KOPT-K1 (cell line): ENCODE data around the gene GJA5.

ENCODE experiments used
- H3K27ac ChIP-seq: fragments of 200-600 bp; sonication (generic); 2 replicates; pipeline ENCODE4 v1.5.1; 2016; ENCODE audit warnings: antibody characterized with exemption, mild to moderate bottlenecking, low read depth, low read length; ENCODE audit not compliant: poor library complexity, severe bottlenecking
- H3K36me3 ChIP-seq: fragments of 200-600 bp; sonication (generic); 2 replicates; pipeline ENCODE4 v1.5.1; 2017; ENCODE audit warnings: antibody characterized with exemption, mild to moderate bottlenecking, low read length, moderate library complexity; ENCODE audit not compliant: insufficient read depth
- H3K9me3 ChIP-seq: fragments of 200-600 bp; sonication (generic); 2 replicates; pipeline ENCODE4 v1.5.1; 2017; ENCODE audit warnings: antibody characterized with exemption, low read length, mild to moderate bottlenecking; ENCODE audit not compliant: insufficient read depth, poor library complexity, severe bottlenecking

The GJA5 gene

GRCh38 chr1:147723691-147724323 is 36.6 kb downstream of the GJA5 start:
- Histone ChIP-seq H3K27ac (no peak overlapping the region), H3K36me3 (no peaks in the 10 kb centered on the region), H3K9me3 (peaks cover 10% of the 10 kb centered on the region)

- Histone ChIP-seq H3K36me3 (no peaks in the 10 kb centered on the region), H3K9me3 (peaks cover 23% of the 10 kb centered on the region), H3K27ac (no peak overlapping the region)
These were observed 38.3 kb downstream of the GJA5 start for GRCh38 chr1:147722124-147722523.

- Histone ChIP-seq H3K27ac (no peak overlapping the region), H3K9me3 (peaks cover 23% of the 10 kb centered on the region), H3K36me3 (no peaks in the 10 kb centered on the region)
These were observed 38.7 kb downstream of the GJA5 start for GRCh38 chr1:147721716-147722115.

DNA sequence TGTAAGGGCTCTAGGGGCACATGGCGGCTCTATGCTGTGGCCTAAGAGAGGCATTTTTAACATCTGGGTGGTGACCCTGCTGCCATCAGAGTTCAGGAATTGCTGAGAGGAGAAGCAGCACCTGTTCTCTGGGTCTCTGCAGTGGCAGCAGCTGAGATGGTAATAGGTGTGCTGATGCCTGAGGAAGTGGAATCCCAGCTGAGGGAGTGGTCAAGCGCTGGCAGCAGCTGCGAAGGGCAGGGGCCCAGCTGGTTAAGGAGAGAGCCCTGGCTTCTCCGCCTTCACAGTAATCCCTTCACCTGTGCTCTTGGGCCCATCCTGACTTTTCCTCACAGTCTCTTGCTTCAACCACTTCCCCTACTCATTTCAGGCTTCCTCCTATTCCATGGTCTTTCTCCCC is 39.8 kb downstream of the GJA5 start:
- Histone ChIP-seq H3K27ac (no peak overlapping the region), H3K9me3 (peaks cover 23% of the 10 kb centered on the region), H3K36me3 (no peaks in the 10 kb centered on the region)

- Histone ChIP-seq H3K9me3 (peaks cover 23% of the 10 kb centered on the region), H3K36me3 (no peaks in the 10 kb centered on the region), H3K27ac (no peak overlapping the region)
These were observed 40.6 kb downstream of the GJA5 start for GRCh38 chr1:147719711-147720225.

- H3K9me3 ChIP-seq: peaks cover 23% of the 10 kb centered on the region
- H3K27ac ChIP-seq: no peak overlapping the region
- H3K36me3 ChIP-seq: no peaks in the 10 kb centered on the region
These were observed 41.2 kb downstream of the GJA5 start for GRCh38 chr1:147719029-147719698.

DNA sequence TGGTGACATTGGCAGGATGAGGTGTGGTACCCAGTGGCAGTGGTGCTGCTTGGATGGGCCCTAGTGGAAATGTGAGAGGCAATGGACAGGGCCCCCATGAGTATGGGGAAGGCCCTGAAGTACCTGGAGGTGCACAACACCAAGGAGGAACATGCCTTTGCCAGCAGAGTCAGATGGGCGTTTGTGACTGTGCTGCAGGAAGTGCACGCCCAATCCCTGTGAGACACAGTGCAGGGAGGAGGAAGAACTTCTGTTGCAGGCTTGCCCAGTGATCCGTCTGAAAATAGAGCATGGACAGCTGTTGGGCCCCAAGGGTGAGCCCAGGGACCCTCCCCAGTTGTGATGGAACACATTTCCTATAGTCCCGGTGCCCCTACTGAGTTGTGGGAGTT is 42.7 kb downstream of the GJA5 start:
- H3K27ac ChIP-seq: no peak overlapping the region
- H3K9me3 ChIP-seq: peaks cover 23% of the 10 kb centered on the region
- H3K36me3 ChIP-seq: no peaks in the 10 kb centered on the region

DNA sequence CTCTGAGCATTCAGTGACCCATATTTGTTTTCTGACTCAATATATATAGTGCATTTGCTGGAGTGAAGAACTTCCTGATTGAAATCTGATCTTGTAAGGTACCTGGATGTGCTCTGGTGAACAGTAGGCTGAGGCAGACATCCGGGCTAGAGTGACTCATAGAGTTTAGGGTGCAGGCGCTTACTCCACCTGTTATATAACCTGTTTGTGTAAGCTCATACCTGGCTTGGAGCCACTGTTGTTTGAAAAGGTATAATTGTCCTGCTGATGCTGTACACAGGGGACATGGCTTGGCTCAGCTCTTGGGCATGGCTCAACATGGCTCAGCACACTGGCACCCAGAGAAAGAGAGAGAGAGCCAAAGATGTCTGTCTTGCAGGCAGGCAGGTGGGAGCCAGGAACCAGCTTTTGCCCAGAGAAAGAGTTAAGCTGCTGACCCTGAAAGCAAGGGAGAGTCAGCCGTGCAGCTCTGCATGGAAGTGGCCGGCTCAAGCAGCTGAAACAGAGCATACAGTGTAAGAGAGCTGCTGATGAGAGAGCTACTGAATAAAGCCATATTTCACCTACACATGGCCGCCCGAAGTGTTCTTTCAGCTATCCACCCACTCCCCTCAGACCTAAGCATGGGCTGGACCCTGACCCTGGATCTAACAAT is 43.2 kb downstream of the GJA5 start:
- Histone ChIP-seq H3K27ac (no peak overlapping the region), H3K36me3 (no peaks in the 10 kb centered on the region), H3K9me3 (peaks cover 23% of the 10 kb centered on the region)

DNA sequence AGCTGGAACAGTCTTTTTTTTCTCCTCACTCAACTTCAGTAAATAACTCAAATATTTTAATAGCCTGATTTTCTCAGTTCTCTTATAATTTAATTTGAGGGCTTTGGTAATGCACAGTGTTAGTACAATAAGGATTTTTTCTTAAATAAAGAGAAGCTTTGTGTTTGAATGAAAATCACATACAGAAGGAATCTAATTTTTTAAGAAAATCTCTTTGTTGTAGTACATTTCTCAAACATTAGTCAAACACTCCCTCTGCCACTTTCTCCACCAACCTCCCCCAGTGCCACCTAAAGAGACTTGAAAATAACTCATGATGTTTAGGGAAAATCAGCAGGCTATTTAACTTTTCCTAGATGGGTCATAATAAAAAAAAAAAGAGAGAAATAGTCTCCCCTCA is 47.8 kb downstream of the GJA5 start:
- no peaks in the 10 kb centered on the region for H3K36me3 ChIP-seq
- H3K27ac ChIP-seq: no peak overlapping the region
- peaks cover 1% of the 10 kb centered on the region for H3K9me3 ChIP-seq
